ENCODE measurements around the gene SMDT1. TPM values are rescaled to one million over a fixed set of nuclear protein-coding genes. Genes with fewer than 3 reads are reported as not detected.

SMDT1 gene
- total and polyA plus RNA-seq, 9 of the 15 experiments (the other 6 are each of a cell fraction or from before 2014, with no cell fraction given) = 7.9 to 65.2 (median 14.3) TPM

- no peaks in the 10 kb centered on the region for H3K9me3 ChIP-seq (replicated peaks; ENCODE audit: control insufficient read depth, insufficient read depth, low read depth, low read length)
- peaks cover 34% of the 10 kb centered on the region; the same call in 2 of the 3 replicates for H3K36me3 ChIP-seq (ENCODE audit: control insufficient read depth, insufficient read depth, low read length)
- H3K9ac ChIP-seq (ENCODE audit: insufficient read depth in 1 of 2, low read depth in 2 of 2, low read length in 2 of 2) = peak overlapping the region in 1 of 2 experiments; percentile 43; a peak in 1 of 4 replicates
- no peak overlapping the region for H3K4me2 ChIP-seq (ENCODE audit: insufficient read depth, low read length)
- no peak for ATAC-seq
- H3K27me3 ChIP-seq (ENCODE audit: control insufficient read depth in 2 of 2, insufficient read depth in 2 of 2, low read length in 2 of 2) = no peaks in the 10 kb centered on the region
- POLR2A ChIA-PET = no interaction called here
- peaks cover 21% of the 10 kb centered on the region for H3K79me2 ChIP-seq (ENCODE audit: control insufficient read depth, insufficient read depth, low read length)
- in situ Hi-C loops (cut with MboI) = no loop called here
- no peak overlapping the region for H3K27ac ChIP-seq (ENCODE audit: extremely low read depth, low read depth, low read length)
- DNase-seq (ENCODE audit: extremely low read depth in 1 of 4, low spot score in 3 of 4) = no peak
- H3K9me1 ChIP-seq (ENCODE audit: control insufficient read depth, insufficient read depth, low read length) = peaks cover 2% of the 10 kb centered on the region
- H4K20me1 ChIP-seq (replicated peaks; ENCODE audit: control insufficient read depth, insufficient read depth, low read length) = no peaks in the 10 kb centered on the region
- intact Hi-C loops (cut with micrococcal nuclease) = no loop called here
- peaks cover 19 to 29% of the 10 kb centered on the region in 2 experiments; a peak in 4 of 5 replicates for H3K4me1 ChIP-seq (replicated peaks in 1 of 2; ENCODE audit: control insufficient read depth in 2 of 2, insufficient read depth in 2 of 2, low read length in 2 of 2)
- no TSS peak for BruUV-seq (replicated peaks)
- CTCF ChIA-PET (ENCODE audit: low intra/inter-chr PET ratio) = no interaction called here
- 77% methylated on average over 4 of the region's 4 CpGs for WGBS (ENCODE audit: insufficient coverage, low coverage, missing lambda C conversion rate)
- no peak overlapping the region for H2AFZ ChIP-seq (ENCODE audit: low read depth, low read length)
- FAIRE-seq = no peak
- no peak overlapping the region for H3K4me3 ChIP-seq
- TF ChIP-seq MCM7 (IDR thresholded peaks at IDR 0.05) = no peak
- no peak for TF ChIP-seq AFF4 (CRISPR knock-in tag; IDR thresholded peaks at IDR 0.05)
- no peak for TF ChIP-seq CBX2 (IDR thresholded peaks at IDR 0.05; ENCODE audit: insufficient read depth, low read length, poor library complexity, severe bottlenecking)
- TF ChIP-seq DNMT1 (IDR thresholded peaks at IDR 0.05) = no peak
- TF ChIP-seq CHAMP1 (IDR thresholded peaks at IDR 0.05) = no peak
- no peak for TF ChIP-seq SPI1 (IDR thresholded peaks at IDR 0.05; ENCODE audit: borderline replicate concordance, low read depth, low read length)
- TF ChIP-seq MIER1 (IDR thresholded peaks at IDR 0.05; ENCODE audit: low read depth) = no peak
- TF ChIP-seq PPARD (CRISPR knock-in tag; IDR thresholded peaks at IDR 0.05) = no peak
- TF ChIP-seq NR2C1 (IDR thresholded peaks at IDR 0.05) = no peak
- no peak for TF ChIP-seq NR2C1 (tag; IDR thresholded peaks at IDR 0.05)
- no peak for TF ChIP-seq ZNF561 (CRISPR knock-in tag; conservative IDR thresholded peaks at IDR 0.05)
- TF ChIP-seq ZNF639 (CRISPR knock-in tag; conservative IDR thresholded peaks at IDR 0.05 in 1 of 2, IDR thresholded peaks at IDR 0.05 in 1 of 2) = no peak
- TF ChIP-seq RAD51 (IDR thresholded peaks at IDR 0.05; ENCODE audit: borderline replicate concordance, low read depth) = no peak
- TF ChIP-seq SMAD1 (IDR thresholded peaks at IDR 0.05; ENCODE audit: low read depth, low read length, partially characterized antibody) = no peak
Measured at GRCh38 chr22:42068291-42068690, 11.2 kb upstream of the SMDT1 start.

All from K562 (cell line).